WTC11 (cell line): Measurements from ENCODE around the gene DCP1A. TPM values are rescaled to one million over a fixed set of nuclear protein-coding genes. Genes with fewer than 3 reads are reported as not detected.

ENCODE experiments used
- ATAC-seq: fragments of 200-7000 bp; cut with Tn5 transposase; 2 replicates; pipeline ENCODE4 v1.10.0; 2021; ENCODE audit warnings: mild to moderate bottlenecking, moderate library complexity
- CTCF ChIA-PET: fragments of 300-600 bp; sonication (Branson Sonifier 250); formaldehyde crosslinking; loops from one replicate; lab custom pipeline; 2021; ENCODE audit warnings: antibody characterized with exemption; lab: Charles Lee
- POLR2A ChIA-PET: fragments of 350-600 bp; sonication (Branson Sonifier 250); formaldehyde crosslinking; loops from one replicate; lab custom pipeline; 2021; ENCODE audit warnings: antibody characterized with exemption; lab: Charles Lee
- DNase-seq: peaks from one replicate; pipeline ENCODE4 v3.0.0; 2021; ENCODE audit warnings: low spot score
- H3K27ac Mint-ChIP-seq: 2 replicates; pipeline ENCODE4 v1.8.0; 2021; ENCODE audit warnings: mixed read lengths
- H3K27me3 Mint-ChIP-seq: 2 replicates; pipeline ENCODE4 v1.8.0; 2021; ENCODE audit warnings: low read depth, mild to moderate bottlenecking, moderate library complexity, mixed read lengths
- H3K36me3 Mint-ChIP-seq: 2 replicates; pipeline ENCODE4 v1.8.0; 2021; ENCODE audit warnings: mixed read lengths
- H3K4me1 Mint-ChIP-seq: 2 replicates; pipeline ENCODE4 v1.8.0; 2022; ENCODE audit warnings: mixed read lengths
- H3K4me3 Mint-ChIP-seq: 2 replicates; pipeline ENCODE4 v1.8.0; 2021; ENCODE audit warnings: mild to moderate bottlenecking, moderate library complexity, mixed read lengths
- H3K9me3 Mint-ChIP-seq: 2 replicates; pipeline ENCODE4 v1.8.0; 2021; ENCODE audit warnings: mixed read lengths
- ARID4B ChIP-seq: sonication (generic); formaldehyde crosslinking; IDR thresholded peaks from 2 replicates; pipeline ENCODE4 v1.8.0; 2023; ENCODE audit warnings: missing genetic modification reagents, mild to moderate bottlenecking, borderline replicate concordance
- ERG ChIP-seq: fragments of 250-450 bp; sonication (Bioruptor Pico); IDR thresholded peaks from 2 replicates; pipeline ENCODE4 v1.8.0; 2021; ENCODE audit warnings: mild to moderate bottlenecking
- ETV6 ChIP-seq: sonication (generic); formaldehyde crosslinking; IDR thresholded peaks from 2 replicates; pipeline ENCODE4 v1.8.1; 2022; ENCODE audit warnings: mild to moderate bottlenecking, missing genetic modification reagents
- FOXJ3 ChIP-seq: sonication (generic); formaldehyde crosslinking; IDR thresholded peaks from 2 replicates; pipeline ENCODE4 v1.9.0; 2021; ENCODE audit warnings: missing genetic modification reagents, mild to moderate bottlenecking, borderline replicate concordance
- GTF2I ChIP-seq: fragments of 250-450 bp; sonication (Bioruptor Pico); conservative IDR thresholded peaks from 2 replicates; pipeline ENCODE4 v1.4.0; 2021; ENCODE audit warnings: mild to moderate bottlenecking
- IRF2 ChIP-seq: sonication (generic); formaldehyde crosslinking; IDR thresholded peaks from 2 replicates; pipeline ENCODE4 v1.8.0; 2022; ENCODE audit warnings: low read depth, missing genetic modification reagents, borderline replicate concordance
- JAZF1 ChIP-seq: fragments of 250-450 bp; sonication (Bioruptor Pico); IDR thresholded peaks from 2 replicates; pipeline ENCODE4 v1.9.0; 2021; ENCODE audit warnings: moderate library complexity, mild to moderate bottlenecking, inconsistent platforms
- NR2C2 ChIP-seq: sonication (generic); formaldehyde crosslinking; IDR thresholded peaks from 2 replicates; pipeline ENCODE4 v1.8.0; 2022; ENCODE audit warnings: mild to moderate bottlenecking, missing genetic modification reagents
- RORB ChIP-seq: fragments of 250-450 bp; sonication (Bioruptor Pico); IDR thresholded peaks from 2 replicates; pipeline ENCODE4 v1.9.0; 2021; ENCODE audit warnings: mild to moderate bottlenecking
- ZBTB21 ChIP-seq: sonication (generic); formaldehyde crosslinking; IDR thresholded peaks from 2 replicates; pipeline ENCODE4 v1.8.1; 2023; ENCODE audit warnings: mild to moderate bottlenecking, missing genetic modification reagents, borderline replicate concordance
- ZMAT4 ChIP-seq: fragments of 250-450 bp; sonication (Bioruptor Pico); IDR thresholded peaks from 2 replicates; pipeline ENCODE4 v1.9.0; 2021; ENCODE audit warnings: mild to moderate bottlenecking
- ZNF396 ChIP-seq: fragments of 250-450 bp; sonication (Bioruptor Pico); IDR thresholded peaks from 2 replicates; pipeline ENCODE4 v1.8.0; 2021; ENCODE audit warnings: mild to moderate bottlenecking, moderate library complexity, borderline replicate concordance
- total RNA-seq: library from RNA; stranded (reverse); gene quantifications from 3 replicates; pipeline ENCODE4 v1.2.3, GENCODE V29; 2021
- TF ChIP-seq, protein P1 (sequence below): fragments of 250-450 bp; sonication (Bioruptor Pico); IDR thresholded peaks from 2 replicates; pipeline ENCODE4 v1.9.0; 2021; ENCODE audit warnings: mild to moderate bottlenecking, borderline replicate concordance
- TF ChIP-seq, protein P2 (sequence below): sonication (generic); formaldehyde crosslinking; IDR thresholded peaks from 2 replicates; pipeline ENCODE4 v1.8.1; 2022; ENCODE audit warnings: low read depth, mild to moderate bottlenecking, moderate library complexity, missing genetic modification reagents, borderline replicate concordance
- TF ChIP-seq, protein P3 (sequence below): sonication (generic); formaldehyde crosslinking; IDR thresholded peaks from 2 replicates; pipeline ENCODE4 v1.8.0; 2022; ENCODE audit warnings: mild to moderate bottlenecking, missing genetic modification reagents
- TF ChIP-seq, protein P4 (sequence below): sonication (generic); formaldehyde crosslinking; IDR thresholded peaks from 2 replicates; pipeline ENCODE4 v1.8.0; 2023; ENCODE audit warnings: missing genetic modification reagents

The DCP1A gene
- total RNA-seq, 1 experiment from 2014 or later: 19.1 TPM

- TF ChIP-seq, protein P1, sequence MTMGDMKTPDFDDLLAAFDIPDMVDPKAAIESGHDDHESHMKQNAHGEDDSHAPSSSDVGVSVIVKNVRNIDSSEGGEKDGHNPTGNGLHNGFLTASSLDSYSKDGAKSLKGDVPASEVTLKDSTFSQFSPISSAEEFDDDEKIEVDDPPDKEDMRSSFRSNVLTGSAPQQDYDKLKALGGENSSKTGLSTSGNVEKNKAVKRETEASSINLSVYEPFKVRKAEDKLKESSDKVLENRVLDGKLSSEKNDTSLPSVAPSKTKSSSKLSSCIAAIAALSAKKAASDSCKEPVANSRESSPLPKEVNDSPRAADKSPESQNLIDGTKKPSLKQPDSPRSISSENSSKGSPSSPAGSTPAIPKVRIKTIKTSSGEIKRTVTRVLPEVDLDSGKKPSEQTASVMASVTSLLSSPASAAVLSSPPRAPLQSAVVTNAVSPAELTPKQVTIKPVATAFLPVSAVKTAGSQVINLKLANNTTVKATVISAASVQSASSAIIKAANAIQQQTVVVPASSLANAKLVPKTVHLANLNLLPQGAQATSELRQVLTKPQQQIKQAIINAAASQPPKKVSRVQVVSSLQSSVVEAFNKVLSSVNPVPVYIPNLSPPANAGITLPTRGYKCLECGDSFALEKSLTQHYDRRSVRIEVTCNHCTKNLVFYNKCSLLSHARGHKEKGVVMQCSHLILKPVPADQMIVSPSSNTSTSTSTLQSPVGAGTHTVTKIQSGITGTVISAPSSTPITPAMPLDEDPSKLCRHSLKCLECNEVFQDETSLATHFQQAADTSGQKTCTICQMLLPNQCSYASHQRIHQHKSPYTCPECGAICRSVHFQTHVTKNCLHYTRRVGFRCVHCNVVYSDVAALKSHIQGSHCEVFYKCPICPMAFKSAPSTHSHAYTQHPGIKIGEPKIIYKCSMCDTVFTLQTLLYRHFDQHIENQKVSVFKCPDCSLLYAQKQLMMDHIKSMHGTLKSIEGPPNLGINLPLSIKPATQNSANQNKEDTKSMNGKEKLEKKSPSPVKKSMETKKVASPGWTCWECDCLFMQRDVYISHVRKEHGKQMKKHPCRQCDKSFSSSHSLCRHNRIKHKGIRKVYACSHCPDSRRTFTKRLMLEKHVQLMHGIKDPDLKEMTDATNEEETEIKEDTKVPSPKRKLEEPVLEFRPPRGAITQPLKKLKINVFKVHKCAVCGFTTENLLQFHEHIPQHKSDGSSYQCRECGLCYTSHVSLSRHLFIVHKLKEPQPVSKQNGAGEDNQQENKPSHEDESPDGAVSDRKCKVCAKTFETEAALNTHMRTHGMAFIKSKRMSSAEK (CRISPR knock-in tag): no peak
- TF ChIP-seq ETV6 (CRISPR knock-in tag) (no peak), IRF2 (no peak), JAZF1 (CRISPR knock-in tag) (no peak), RORB (CRISPR knock-in tag) (no peak)
- TF ChIP-seq, protein P2, sequence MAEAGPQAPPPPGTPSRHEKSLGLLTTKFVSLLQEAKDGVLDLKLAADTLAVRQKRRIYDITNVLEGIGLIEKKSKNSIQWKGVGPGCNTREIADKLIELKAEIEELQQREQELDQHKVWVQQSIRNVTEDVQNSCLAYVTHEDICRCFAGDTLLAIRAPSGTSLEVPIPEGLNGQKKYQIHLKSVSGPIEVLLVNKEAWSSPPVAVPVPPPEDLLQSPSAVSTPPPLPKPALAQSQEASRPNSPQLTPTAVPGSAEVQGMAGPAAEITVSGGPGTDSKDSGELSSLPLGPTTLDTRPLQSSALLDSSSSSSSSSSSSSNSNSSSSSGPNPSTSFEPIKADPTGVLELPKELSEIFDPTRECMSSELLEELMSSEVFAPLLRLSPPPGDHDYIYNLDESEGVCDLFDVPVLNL: no peak
- TF ChIP-seq, all 79 proteins: peak for 0
These were observed 32.6 kb upstream of the DCP1A start (continued) for GRCh38 chr3:53379898-53380297.

DNA sequence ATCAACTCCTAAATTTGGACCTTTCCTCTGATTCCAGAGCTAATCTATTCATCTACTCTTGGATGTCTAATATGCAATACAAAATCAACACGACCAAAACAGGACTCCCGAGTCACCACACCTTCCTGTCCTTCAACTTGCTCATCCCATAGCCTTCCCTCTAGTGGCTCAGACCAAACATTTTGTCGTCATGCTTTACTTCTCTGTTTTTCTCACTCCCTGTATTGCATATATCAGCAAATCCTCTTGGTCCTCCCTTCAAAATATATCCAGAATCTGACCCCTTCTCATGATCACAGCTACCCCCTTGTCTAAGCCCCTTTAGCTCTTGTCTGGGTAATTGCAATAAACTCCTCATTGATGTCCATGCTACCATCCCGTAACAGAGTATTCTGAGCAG is 30.5 kb upstream of the DCP1A start:
- Mint-ChIP-seq H3K27me3 (no peaks in the 10 kb centered on the region), H3K36me3 (no peaks in the 10 kb centered on the region), H3K9me3 (0 out of 2 replicates have a peak, but pooled peaks cover under 1% of the 10 kb centered on the region), H3K27ac (no peak overlapping the region), H3K4me1 (no peaks in the 10 kb centered on the region), H3K4me3 (no peak overlapping the region)
- DNase-seq (no peak), ATAC-seq (no peak)
- TF ChIP-seq ZBTB21 (no peak), ARID4B (CRISPR knock-in tag) (no peak)
- ChIA-PET POLR2A (no interaction called here), CTCF (interaction anchor here (0.9 to 1.5 kb wide), 3 partner anchors 104 to 344 kb away, joined by 3 read pairs; no protein-coding TSS in a partner anchor)

- Mint-ChIP-seq H3K27me3 (peaks cover 2% of the 10 kb centered on the region; the same call in 1 of the 2 replicates), H3K4me1 (peaks cover 4% of the 10 kb centered on the region; the same call in 1 of the 2 replicates), H3K9me3 (peaks cover 8% of the 10 kb centered on the region; the same call in 1 of the 2 replicates), H3K27ac (no peak overlapping the region), H3K36me3 (peaks cover 4% of the 10 kb centered on the region), H3K4me3 (no peak overlapping the region)
- ChIA-PET CTCF (interaction anchor here (0.8 to 1.5 kb wide), 2 partner anchors 117 to 345 kb away, joined by 3 read pairs; partner anchors contain the start of gene CACNA1D), POLR2A (no interaction called here)
- no peak for DNase-seq
- no peak for ATAC-seq
- no peak for TF ChIP-seq ZMAT4 (CRISPR knock-in tag)
- no peak for TF ChIP-seq ERG (CRISPR knock-in tag)
- no peak for TF ChIP-seq GTF2I (CRISPR knock-in tag)
- TF ChIP-seq, protein P3, sequence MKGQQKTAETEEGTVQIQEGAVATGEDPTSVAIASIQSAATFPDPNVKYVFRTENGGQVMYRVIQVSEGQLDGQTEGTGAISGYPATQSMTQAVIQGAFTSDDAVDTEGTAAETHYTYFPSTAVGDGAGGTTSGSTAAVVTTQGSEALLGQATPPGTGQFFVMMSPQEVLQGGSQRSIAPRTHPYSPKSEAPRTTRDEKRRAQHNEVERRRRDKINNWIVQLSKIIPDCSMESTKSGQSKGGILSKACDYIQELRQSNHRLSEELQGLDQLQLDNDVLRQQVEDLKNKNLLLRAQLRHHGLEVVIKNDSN (CRISPR knock-in tag): no peak
- TF ChIP-seq, protein P4, sequence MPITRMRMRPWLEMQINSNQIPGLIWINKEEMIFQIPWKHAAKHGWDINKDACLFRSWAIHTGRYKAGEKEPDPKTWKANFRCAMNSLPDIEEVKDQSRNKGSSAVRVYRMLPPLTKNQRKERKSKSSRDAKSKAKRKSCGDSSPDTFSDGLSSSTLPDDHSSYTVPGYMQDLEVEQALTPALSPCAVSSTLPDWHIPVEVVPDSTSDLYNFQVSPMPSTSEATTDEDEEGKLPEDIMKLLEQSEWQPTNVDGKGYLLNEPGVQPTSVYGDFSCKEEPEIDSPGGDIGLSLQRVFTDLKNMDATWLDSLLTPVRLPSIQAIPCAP (CRISPR knock-in tag): no peak
- no peak for TF ChIP-seq FOXJ3 (CRISPR knock-in tag)
- no peak for TF ChIP-seq NR2C2
- TF ChIP-seq ZNF396 (CRISPR knock-in tag): no peak
These were observed 29.3 kb upstream of the DCP1A start for GRCh38 chr3:53376679-53377078.
